ELF-1 (cell line): ENCODE measurements around the gene TAT.
"Not testable (repeated sequence)": the region's sequence is repeated elsewhere in the genome, so short reads cannot be mapped to it uniquely, and the experiment has no call there.

ENCODE experiments used
- DNase-seq: peaks from one replicate; pipeline ENCODE4 v3.0.0-alpha.2; 2016; ENCODE audit warnings: low read depth, low spot score

Gene TAT

DNA sequence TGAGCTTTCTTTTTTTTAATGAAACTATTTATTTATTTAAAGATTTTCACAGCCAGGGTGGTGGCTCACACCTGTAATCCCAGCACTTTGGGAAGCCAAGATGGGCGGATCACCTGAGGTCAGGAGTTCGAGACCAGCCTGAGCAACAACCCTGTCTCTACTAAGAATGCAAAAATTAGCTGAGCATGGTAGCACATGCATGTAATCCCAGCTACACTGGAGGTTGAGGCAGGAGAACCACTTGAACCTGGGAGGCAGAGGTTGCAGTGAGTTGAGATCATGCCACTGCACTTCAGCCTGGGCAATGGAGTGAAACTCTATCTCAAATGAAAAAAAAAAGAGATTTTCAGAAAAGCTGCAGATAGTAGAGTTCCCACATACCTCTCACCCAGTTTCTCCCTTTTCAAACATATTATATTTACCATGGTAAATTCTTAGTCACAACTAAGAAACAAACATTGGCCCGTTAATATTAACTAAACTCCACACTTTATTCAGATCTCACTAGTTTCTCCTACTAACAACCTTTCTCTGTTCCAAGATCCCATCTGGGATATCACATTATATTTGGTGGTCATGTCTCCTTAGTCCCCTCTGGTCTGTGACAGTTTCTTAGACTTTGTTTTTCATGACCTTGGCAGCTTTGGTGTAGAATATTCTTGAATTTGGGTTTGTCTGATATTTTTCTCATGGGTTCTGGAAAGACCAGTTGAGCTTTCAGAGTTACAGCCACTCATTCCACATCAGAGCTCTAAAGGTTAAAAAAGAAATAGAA is 7.8 kb upstream of the TAT start:
- no peak for DNase-seq

DNA sequence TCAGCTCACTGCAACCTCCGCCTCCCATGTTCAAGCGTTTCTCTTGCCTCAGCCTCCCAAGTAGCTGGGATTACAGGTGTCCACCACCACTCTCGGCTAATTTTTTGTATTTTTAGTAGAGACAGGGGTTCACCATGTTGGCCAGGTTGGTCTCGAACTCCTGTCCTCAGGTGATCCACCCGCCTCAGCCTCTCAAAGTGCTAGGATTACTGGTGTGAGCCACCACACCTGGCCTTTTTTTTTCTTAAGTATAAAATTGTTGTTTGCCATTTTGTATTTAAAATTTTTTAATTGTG is 5.6 kb upstream of the TAT start:
- DNase-seq, result not testable (repeated sequence)

DNA sequence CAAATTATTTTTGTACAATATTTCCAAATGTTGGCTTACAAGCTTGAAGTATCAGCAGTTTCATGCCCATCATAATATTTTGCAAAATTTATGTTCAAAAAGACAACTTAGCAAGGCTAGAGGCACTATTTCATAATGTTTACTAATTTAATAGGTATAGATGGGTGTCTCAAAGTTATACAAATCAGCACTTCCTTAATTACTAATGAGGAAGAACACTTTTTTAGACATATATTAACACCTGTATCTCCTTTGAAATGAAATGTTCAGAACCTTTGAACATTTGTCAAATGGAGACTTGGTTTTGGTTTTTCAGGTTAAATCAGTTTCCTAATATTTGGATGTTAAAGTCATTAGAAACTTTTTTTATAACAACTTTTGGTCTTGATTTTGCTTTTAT is 2.2 kb downstream of the TAT start:
- no peak for DNase-seq

DNA sequence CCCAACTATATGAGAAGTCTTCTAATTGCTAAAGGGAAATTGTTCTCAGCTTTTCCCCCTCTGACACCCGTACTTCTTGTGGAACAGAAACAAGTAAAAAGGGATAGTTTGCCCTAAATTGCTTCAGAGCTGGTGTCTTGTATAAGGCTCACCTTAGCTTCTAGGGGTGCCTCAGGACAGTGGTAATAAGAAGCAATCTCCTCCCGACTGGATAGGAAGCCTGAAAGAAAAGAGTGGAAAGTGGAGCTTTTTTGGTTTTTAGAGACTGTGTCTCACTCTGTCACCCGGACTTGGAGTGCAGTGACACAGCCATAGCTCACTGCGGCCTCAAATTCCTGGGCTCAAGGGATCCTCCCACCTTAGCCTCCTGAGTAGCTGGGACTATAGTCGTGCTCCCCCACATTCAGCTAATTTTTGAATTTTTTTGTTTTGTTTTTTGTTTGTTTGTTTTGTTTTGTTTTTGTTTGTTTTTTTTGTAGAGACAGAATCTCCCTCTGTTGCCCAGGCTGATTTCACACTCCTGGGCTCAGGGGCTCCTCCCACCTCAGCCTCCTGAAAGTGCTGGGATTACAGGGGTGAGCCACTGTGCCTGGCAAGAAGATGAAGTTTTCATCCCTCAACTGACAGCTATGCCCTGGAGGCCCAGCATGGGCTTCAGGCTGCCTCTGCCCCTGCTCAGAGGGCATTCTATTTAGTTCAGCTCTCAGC is 3.4 kb downstream of the TAT start:
- no peak for DNase-seq

DNA sequence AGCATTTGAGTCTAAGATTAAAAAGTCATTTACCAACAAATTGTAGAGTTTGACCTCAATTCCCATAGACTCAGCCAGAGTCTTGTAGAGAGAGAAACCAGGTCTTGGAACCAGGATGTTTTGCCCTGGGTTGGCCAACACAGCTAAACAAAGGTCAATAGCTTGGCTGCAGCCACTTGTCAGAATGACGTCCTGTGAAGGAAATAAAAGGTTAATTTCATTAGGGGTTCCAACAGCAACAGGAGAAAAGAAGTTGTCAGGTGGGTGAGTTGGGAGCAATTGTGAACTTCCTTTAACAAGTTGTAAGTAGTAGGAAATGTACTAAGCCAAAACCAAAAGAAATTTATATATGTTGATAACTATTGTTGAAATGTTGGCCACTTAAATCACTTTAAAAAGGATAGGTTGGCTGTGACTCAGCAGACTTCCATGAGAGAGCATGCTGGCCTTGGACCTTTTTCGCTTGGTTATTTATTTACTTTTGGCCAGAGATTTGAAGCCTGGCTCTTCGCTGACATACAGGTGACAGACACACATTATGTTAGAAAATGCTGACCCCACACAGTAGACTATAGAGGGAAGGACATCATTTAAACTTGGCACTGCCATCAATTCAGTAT is 4.3 kb downstream of the TAT start:
- DNase-seq, result no peak

DNA sequence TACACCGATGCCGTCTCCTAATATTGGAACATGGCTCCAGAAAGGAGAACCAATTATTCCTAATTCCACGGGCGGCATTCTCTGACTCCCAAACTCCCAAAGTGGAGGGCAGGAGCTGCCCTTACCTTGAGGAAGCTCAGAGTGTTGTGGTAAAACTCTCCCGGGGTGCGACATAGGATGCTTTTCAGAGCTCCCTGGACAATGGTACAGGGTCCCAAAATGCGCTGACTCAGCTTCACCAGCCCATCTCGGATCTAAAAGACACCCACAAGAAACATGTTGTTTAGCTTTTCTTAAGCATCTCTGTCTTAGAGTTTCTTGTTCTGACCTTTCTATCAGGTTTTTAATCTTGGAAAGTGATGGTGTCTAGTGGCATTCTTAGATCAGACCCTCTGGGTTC is 6.7 kb downstream of the TAT start:
- no peak for DNase-seq

DNA sequence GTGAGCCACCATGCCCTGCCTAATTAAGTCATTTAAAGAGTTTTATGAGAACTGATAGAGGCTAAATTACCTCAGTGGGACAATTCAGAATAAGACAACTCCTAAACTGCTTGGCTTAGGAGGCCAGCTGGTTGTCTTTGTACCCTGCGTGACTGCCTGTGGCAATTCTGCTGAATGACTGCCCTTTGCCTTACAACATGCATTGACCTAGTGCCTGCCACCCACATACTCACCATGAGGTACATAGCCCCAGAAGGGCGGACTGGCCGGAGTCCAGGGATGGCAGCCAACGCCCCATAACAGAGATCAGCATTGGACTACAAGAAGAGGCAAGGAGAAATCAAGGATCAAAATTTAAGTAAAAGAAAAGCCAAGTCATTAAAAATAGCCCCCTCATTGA is 7.3 kb downstream of the TAT start:
- DNase-seq, result no peak

DNA sequence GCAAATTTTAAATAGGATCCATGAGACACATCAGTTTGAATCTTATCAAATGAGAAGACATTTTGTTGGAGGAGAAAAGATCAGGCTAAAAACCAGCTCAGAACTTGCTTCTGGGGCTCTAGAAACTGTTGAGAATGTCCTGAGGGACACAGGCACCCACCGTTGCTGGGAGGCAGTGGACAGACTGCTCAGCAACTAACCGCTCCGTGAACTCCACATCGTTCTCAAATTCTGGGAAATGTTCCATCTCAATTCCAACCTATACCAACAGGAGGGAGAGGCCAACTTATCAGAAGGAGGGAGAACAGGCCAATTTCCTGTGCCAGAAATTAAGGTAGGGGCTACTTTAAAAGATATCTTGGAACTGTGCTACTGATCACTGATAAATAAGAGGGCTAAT is 8.3 kb downstream of the TAT start:
- no peak for DNase-seq

DNA sequence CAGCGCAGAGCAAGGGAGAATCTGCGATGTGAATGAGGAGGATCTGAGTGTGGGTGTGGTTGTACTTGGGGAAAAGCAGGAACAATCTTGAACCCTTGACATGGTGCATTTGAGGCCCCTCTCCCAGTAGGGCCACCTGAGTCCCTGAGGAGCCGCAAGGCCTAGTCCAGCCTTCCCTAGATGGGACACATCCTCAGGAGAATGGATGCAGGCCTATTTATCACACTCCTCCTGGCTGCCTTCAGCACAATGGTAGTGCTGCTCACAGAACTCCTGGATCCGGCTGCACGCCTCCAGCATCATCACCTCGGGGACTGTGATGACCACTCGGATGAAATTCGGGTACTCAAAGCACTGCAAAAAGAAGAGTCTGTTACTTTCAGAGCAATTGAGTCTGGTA is 9.0 kb downstream of the TAT start:
- DNase-seq, result no peak

DNA sequence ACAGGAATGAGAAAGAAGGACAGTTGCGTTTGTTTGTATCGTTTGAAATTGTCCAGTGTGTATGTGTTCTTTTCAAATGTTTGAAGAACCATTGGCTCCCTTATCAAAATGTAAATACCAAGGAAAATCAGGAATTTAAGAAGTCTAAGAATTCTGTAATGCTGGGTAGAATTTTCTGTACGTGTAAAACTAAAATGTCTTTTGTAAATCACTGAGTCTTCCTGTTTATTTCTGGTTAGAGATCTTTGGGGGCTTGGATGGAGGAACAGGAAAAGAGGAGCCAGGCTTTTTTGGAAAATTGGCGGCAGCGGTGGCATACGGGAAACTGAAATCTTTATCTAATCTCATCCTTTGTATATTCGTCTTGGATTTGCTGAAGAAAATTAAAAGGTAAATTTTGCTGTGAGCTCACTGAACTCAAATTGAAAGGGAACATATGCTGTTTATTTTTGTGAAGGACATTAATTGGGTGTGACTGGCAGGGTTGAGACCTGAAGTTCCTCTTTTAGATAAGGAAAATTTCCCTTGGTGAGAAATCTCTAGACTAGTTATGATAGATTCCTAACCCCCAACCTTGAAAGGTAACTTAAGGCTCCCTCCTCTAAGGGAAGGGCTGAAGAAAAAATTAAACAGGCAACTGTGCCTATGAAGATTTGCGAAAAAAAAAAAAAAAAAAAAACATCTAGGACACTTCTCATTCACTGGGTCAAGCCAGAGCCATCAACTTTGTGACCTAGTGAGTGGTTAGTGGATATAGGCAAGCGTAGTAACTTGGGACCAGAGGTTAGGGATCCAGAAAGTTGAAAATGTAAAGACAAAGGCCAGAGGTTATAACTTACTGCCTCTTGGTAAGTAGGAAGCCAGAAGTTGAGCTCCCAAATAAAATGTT is 10.8 kb downstream of the TAT start:
- no peak for DNase-seq

DNA sequence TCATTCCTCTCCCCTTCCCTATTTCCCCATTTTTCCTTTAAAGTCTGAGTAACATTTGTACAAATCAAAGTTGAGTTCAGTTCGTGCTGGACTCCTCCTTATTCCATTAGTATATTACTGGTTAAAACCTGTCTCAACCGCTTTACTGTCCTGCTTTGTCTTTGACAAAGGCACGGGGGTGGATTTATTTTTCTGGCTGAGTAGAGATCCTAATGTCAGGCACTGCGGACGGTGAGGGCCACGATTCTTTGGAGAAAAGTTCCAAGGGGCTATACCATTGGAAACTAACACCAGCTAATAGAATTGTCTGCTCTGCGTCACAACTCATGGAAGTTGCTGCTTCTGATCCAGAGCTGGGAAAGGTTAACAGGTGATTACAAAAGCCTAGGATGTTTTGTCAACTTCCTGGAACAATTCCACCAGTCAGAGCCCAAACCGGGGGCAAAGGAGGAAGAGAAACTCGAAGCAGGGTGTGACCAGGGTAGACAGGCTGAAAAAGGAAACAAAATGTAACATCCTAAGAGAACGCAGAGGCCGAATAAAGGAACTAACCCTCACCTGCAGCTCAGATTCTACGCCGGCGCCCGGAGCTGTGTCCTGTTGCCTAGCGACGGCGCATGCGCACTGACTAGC is 12.4 kb downstream of the TAT start:
- no peak for DNase-seq

DNA sequence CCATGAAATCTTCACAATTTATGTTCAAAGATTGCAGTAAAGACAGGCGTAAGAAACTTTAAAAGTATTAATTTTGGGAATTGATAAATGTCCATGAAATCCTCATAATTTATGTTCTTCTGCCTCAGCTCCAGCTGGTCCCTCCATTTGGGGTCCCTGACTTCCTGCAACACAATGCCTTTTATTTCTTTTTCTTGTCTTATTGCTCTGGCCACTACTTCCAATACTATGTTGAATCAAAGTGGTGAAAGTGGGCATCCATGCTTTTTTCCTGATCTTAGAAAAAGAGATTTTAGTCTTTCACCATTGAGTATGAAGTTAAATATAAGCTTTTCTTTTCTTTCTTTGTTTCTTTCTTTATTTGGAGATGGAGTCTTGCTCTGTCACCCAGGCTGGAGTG is 14.3 kb downstream of the TAT start:
- DNase-seq, result no peak

DNA sequence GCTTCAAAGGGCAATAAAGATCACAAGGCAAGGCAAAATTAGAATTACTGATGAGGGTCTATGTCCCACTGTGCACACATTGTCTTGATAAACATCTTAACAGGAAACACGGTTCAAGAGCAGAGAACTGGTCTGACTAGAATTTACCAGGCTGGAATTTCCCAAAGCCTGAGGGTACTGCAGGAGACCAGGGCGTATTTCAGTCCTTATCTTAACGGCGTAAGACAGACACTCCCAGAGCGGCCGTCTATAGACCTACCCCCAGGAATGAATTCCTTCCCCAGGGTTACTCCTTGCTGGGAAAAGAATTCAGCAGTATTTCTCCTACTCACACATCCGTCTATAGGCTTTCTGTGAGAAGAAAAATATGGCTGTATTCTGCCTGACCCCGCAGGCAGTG is 15.0 kb downstream of the TAT start:
- DNase-seq, result peak; percentile 17

DNA sequence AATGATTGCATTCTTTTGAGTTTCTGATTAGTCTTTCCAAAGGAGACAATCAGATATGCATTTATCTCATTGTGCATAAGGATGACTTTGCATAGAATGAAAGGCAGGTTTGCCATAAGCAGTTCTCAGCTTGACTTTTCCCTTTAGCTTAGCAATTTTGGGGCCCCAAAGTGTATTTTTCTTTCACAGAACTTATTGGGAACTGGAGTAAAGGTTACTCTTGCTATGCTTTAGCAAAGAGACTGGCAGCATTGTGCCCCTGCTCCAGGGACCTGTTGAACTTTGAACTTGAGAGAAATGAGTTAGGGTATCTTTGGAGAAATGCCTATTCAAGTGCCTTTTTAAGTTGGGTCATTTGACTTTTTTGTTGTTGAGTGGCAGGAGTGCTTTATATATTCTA is 17.0 kb downstream of the TAT start:
- no peak for DNase-seq

DNA sequence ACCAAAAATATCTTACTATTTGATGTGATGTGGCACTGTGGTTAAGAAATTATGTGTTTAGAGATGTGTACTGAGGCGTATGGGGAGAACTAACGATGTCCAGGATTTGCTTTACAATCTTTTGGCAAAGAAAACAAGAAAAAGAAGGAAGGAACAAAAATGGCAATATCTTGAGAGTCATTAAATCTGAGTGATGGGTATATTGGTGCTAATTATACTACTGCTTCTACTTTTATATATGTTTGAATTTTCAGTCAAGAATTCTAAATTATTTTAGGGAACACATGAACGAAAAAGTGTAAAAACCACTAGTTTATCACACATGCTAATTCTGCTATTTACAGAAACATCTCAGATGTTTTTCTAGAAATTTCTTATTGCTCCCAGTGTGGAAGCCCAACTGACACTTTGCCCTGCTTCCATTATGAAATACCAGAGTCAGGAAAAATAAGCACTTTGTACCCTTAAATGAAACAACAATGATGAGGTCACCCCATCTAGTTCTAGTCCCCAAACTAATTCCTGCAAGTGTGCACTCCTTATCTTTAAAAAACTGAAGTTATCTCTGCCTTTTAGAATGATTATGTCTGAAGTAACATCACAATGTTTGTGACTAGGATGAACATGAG is 18.8 kb downstream of the TAT start:
- DNase-seq, result no peak

DNA sequence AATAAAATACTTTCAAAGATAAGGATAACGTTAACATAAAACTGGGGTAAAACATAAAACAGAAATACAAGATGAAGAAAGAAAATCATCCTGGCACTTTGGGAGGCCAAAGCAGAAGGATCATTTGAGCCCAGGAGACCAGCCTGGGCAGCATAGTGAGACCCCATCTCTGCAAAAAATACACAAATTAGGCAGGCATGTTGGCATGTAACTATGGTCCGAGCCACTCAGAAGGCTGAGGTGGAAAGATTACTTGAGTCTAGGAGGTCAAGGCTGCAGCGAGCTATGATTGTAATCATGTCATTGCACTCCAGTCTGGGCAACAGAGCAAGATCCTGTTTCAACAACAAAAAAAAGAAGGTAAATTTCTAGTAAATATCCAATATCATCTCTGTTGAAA is 19.6 kb downstream of the TAT start:
- DNase-seq, result no peak

DNA sequence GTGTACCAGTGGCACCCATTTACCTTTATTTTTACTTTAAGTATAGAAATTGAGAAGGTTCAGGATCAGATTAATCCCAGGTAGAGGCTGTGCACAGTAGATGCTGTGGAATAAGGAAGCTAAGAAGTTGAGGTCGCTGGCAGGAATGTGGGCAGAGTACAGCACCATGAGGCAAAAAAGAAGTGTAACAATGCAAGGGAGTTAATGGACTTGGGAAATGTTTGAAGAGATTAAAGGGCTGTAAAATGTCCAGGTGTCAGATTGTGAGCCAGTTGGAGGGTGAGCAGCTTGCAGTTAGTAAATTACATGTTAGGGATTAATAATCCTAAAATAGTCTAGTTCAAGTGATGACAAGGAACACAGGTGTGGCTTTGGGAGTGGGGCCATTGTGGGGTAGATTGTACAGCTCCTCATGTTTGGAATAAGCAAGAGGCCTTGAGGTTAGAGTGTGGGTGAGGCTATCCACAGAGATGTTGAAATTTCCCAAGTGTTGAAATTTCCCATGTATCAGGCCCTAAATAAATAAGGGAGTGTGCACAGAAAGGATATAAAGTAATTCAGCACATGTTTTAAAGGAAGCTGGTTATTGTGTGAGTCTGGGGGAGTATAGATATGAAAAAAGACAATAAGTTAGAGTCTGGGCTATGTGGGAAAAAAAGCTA is 21.5 kb downstream of the TAT start:
- no peak for DNase-seq

DNA sequence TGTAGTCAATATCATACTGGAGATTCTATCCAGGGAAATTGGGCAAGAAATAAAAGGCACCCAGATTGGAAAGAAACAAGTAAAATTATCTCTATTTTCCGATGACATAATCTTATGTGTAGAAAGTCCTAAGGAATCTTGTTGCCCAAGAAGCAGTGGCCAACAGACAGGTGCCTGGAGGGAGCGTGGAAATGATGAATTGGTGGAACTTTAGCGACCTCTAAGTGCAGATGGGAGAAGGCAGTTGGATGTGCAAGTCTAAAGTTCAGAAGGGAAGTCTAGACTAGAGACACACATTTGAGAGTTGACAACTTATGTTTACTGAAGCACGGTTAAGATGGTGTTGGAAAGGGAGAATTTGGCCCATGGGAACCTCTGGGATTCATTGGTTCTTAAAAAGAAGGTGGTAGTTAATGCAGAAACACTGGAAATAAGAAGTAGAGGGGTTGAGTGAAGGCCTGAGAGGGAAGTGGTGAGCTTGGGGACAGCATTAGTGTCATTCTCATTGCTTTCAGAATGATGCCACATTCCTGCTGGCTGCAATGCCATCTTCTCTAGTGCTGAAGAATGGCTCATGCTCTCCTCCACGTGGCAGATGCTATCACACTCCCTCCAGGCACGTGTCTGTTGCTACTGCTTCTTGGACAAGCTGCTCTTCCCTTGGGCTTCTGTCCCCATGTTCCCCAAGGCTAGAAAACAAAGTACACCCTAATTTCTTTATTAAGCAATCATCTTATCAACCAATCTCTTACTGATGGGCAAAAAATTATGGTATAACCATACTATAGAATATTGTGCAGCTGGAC is 24.0 kb downstream of the TAT start:
- peak; percentile 10 for DNase-seq

DNA sequence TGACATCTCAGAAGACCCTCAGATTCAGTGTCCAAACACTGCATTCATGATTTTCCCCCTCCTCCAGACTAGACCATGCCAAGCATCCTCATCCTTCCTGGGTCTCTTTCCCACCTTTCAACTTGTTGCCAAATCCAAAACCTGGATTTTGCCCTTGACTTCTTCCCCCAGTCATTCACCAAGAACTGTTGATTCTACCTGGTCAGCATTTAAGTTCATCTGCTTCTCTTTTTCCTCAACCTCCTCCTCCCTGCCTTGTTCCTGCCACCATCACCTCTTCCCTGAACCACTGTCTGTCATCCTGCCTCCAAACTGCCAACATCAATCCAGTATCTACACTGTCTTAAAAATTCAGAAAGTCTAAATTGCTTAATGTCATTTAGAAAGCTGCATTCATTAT is 29.7 kb downstream of the TAT start:
- DNase-seq, result no peak

DNA sequence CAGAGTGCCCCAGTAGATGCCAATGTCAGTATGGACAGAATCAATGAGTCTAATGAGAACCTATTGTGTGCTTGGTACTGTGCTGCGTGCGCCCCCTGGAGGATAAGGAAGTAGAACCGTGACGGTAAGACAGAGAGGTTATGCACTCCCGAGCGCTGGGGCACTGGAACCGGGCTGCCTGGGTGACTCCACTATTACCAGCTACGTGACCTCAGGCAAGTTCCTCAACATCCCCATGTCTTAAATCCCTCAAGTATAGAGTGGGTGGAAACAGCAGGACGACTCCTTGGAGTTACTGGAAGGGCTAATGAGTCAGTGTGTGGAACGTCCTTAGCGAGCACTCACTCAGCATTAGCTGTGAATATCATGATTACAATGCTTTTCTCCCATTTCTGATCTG is 34.5 kb downstream of the TAT start:
- DNase-seq, result peak; percentile 70
